Fibroblast of skin of back (primary cell): ENCODE measurements around the gene PYY. TPM values are rescaled to one million over a fixed set of nuclear protein-coding genes. Genes with fewer than 3 reads are reported as not detected.
"Not testable (repeated sequence)": the region's sequence is repeated elsewhere in the genome, so short reads cannot be mapped to it uniquely, and the experiment has no call there.

ENCODE experiments used
- DNase-seq: peaks from one replicate; pipeline ENCODE4 v3.0.0-alpha.2; 2013
- polyA plus RNA-seq, 2 experiments: library from polyadenylated mRNA; unstranded; fragments of 120-200 nt; gene quantifications; one replicate each; pipeline ENCODE4 v1.2.1, GENCODE V29; 2013; ENCODE audit not compliant: insufficient read length in 2 of 2

The PYY gene
- not detected for polyA plus RNA-seq (2013, experiment 1 of 2; ENCODE audit: insufficient read length)
- not detected for polyA plus RNA-seq (2013, experiment 2 of 2; ENCODE audit: insufficient read length)

DNA sequence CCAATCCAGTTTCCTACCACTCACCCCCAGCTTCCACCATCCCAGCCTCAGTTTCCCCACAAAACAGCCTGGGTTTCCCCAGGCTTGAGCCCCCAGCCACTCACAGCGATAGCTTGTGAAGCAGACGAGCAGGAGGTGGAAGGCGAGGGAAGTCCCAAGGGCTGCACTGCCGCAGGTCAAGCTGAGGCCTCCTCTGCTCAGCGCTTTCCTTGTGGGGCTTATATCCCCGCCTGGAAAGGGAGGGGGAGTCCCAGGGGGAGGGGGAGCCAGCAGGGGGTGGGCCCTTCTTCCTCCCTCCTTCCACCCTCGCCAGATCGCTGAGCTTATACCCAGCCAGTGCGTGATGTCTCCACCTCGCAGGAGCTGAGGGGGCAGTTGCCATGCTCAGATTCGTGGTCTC is at the start of gene PYY:
PYY (minus strand) TSS at position 195 of the 400 bp plus-strand sequence. CDS start 457 bp downstream, outside the sequence.
- DNase-seq: no peak

DNA sequence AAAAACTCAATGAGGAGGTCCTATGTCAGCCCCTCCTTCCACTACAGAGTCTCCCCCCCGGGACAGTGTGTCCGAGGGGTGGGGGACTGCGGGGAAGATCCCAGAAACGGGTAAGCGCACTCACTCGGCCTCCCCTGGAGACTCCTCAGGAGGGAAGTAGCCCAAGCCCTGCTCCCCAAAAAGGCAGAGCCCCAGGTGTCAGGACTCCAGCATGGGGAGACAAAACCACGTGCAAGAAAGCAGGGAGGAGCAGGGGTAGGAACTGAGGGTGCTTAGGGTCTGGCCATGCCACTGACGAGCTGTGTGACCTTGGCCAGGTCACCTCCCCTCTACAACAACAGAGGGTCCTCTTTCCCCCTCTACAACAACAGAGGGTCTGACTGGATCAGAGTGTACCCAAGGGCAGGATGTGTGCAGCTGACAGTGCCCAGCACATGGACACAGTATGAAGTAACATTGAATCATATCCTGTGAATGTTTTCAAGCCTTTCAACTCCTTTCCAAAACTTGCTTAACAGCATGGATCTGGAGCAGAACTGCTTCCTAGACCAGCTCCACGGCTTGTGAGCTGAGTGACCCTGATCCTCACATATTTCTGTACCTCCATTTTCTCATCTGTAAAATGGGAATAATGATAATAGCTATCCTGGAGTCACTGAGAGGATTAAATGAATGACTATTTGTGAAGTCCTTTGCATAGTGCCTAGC is 48.6 kb upstream of the PYY start:
- peak; percentile 79 for DNase-seq

GRCh38 chr17:44001461-44001920 is 47.8 kb upstream of the PYY start:
- DNase-seq: no peak

DNA sequence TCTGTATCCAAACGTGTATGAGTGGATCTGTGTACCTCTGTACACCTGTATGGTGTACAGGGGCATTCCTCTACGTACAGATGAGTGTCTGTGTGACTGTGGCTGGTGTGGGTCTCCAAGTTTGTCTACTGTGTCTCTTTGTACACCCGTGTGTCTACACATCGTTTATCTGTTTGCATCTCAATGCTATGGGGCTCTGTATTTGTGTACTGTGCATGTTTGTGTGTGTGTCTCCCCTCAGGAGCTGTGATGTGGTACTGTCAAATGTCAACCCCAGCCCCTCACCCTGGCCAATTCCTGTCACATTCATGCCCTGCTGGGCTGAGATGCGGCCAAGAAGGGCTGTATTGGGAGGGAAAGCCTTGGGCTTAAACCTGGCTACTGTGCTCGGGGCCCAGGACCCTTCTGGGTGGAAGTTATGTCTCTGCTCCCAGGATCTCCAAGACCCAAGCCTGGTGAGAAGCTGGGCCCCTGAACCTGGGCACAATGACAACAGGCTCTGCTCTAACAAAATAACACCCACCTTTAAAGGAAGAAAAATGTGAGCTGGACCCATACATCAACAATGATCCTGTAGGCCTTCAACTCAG is 47.2 kb upstream of the PYY start:
- DNase-seq: no peak

DNA sequence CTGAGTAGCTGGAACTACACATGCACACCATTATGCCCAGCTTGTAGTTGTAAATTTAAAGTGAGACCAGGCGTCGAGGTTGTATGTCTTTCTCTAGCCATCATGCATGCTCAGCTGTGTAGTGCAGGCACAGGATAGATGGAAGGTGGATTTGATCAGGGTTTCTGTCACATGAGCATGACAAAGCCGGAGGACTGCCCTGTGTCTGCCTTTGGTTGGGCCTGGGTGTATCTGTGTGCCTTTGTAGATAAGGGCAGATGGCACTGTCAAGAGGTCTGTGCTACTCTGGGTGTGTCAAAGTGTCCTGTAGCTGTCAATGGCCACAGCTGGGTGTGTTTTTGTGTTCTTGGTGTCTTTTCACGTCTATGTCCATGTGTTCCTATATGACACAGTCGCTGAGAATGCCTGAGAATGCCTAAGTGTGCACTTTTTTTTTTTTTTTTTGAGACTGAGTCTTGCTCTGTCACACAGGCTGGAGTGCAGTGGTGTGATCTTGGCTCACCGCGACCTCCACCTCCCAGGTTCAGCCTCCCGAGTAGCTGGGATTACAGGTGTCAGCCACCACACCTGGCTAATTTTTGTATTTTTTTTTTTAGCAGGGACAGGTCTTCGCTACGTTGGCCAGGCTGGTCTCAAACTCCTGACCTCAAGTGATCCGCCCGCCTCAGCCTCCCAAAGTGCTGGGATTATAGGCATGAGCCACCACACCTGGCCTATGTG is 46.6 kb upstream of the PYY start:
- peak; percentile 34 for DNase-seq

DNA sequence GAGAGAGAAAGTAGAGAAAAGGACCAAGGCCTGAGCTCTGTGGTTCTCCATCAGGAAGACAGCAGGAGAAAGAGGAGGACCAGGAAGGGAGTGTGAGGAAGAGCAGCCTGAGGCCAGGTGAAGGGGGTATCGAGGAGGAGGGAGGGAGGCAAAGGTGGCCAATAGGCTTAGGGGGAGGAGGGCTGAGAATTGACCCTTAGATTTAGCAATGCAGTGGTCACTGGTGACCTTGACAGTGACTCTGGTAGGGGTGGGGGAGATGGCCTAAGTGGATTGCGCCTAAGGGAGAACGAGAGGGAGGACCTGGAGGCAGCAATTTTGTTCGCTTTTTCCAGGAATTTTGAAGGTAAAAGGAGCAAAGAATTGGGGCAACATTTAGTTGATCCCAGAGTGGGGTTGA is 45.3 kb upstream of the PYY start:
- DNase-seq: no peak

DNA sequence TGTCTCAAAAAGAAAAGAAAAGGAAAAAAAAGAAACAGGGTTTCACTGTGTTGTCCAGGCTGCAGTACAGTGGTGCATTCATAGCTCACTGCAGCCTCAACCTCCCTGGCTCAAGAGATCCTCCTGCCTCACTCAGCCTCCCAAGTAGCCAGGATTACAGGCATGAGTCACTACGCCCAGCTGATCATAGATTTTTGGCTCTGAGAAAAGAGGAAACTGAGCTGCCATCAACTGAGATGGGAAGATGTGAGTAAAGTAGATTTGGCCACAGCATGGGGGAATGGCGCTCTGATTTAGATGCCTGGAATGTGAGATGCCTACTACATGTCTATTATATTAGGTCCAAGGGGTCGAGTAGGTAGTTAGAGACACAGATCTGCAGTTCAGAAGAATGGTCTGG is 44.8 kb upstream of the PYY start:
- peak; percentile 77 for DNase-seq

GRCh38 chr17:43997180-43997579 is 43.4 kb upstream of the PYY start:
- DNase-seq: not testable (repeated sequence)

DNA sequence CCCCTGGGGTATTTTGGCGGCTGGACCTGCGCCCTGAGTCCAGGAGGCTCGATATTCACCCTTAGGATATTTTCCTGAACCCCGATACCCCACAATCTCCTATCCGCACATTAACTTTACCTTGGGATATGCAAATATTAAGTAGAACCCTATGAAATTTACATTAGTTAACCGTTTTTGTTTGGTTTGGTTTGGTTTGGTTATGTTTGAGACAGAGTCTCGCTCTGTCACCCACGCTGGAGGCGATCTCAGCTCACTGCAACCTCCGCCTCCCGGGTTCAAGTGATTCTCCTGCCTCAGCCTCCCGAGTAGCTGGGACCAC is 41.4 kb upstream of the PYY start:
- no peak for DNase-seq

DNA sequence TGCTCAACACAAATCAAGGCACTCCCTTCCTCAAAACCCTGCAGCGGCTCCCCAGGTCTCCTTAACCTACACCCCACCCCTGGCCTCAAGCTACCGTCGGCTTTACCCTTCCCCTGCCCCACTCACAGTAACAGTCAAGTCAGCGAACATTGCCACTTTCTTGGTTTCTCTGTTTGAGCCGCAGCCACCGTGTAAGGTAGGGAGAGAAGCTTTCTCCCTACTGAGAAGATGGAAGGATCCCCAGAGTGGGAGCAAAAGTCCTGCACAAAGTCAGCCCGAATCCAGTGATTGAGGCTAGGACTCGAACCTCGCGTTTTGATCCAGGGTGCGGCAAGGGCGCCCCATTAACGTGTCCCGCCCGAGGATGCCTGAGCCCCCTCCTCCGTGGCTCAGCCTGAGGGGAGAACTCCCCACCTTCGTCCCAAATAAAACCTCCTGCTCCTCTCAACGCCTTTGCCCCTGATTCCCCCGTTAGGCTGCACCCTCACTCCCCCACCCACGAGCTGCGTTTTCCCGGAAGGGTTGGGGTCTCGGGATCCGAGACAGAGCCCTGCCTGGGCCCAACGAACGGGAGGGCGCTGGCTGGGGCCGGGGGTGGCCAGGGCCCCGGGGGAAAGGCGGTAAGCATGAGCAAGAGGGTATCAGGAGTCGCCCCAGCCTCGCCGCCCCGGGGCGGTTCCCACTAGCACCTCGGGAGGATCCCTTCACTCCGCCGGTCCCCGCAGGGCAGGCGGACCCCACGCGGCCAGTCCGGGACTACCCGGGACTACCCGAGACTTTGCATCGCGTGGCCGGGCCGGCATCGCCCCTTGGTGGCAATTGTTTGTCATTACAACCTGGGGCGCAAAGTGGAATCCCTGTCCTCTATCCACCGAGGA is 40.8 kb upstream of the PYY start:
- DNase-seq: peak; percentile 60

DNA sequence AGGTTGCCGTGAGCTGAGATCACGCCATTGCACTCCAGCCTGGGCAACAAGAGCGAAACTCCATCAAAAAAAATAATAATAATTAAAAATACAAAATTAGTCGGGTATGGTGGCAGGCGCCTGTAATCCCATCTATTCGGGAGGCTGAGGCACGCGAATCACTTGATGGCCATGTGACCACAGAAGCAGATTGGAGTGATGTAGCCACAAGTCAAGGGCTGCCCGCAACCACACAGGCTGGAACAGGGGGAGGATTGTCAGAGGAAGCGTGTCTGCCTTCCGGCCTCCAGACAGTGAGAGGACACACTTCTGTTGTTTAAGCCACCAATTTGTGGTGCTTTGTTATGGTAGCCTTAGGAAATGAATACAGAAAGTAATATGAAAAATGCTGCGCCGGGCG is 38.9 kb upstream of the PYY start:
- no peak for DNase-seq

- no peak for DNase-seq
These were observed 34.6 kb upstream of the PYY start for GRCh38 chr17:43988301-43988700.

GRCh38 chr17:43987131-43988021 is 33.6 kb upstream of the PYY start:
- no peak for DNase-seq

DNA sequence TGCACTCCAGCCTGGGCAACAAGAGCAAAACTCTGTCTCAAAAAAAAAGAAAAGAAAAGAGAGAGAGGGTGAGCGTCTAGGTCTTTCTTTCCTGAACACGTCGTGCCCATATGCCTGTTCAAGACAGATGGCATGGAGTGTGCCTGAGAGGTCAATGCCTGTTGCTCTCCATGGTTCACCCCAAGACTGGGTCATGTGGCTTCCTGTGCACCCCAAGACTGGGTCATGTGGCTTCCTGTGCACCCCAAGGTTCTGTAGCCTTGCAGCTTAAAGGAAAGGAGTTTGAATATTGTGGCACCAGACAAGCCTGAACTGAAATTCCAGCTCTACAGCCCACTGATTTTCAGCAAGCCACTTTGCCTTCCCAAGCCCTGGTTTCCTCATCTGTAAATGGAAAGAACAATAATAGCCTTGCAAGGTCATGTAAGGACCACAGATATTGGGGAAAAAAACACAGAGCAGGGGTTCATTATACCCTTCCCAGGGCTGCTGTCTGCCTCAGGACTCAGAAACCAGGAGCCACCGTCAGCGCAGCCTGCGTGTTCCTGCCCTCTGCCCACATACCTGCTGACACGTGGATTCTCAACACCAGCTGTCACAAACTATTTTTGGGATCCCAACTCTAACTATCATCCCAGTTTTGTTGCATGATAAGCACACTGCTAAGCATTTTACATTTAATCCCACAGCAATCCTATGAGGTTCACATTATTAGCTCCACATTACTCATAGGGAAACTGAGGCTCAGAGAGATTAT is 32.7 kb upstream of the PYY start:
- DNase-seq: no peak

DNA sequence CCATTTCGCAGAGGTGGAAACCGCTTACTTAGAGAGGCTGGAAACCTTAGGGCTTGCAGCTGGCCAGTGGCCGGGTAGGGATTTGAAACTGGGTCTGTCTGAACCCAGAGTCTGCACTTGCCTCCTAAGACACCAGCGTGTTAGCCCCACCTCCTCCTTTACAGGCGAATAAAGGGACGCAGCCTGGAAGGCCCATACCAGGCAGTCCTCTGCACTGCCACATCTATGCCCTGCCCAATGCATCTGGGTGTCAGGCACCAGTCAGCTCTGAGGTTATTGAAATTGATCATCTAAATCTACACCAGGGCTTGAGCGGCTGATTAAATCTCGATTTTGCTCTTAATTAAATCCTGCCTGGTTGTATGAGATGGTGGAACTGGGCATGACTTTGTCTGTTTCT is 30.8 kb upstream of the PYY start:
- no peak for DNase-seq

- no peak for DNase-seq
These were observed 30.0 kb upstream of the PYY start for GRCh38 chr17:43983515-43984411.

GRCh38 chr17:43983196-43983514 is 29.4 kb upstream of the PYY start:
- no peak for DNase-seq

DNA sequence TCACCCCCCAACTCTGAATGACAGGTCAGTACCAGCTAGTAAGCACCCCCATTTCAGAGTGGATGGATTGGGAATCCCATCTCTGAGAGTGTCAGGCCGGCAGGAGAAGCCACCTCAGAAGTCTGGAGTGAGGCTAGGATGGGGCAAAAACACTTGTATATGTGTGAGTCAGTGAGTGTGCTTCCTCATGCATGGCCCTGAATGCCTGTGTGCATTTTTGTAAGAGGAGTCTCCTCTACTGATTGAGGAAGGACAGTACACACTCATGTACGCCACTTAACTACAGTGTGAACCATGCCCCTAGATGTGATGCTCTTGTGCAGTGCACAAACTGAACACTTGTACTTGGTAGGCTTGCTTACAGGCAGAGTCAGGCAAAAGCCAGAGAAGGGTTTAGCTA is 28.4 kb upstream of the PYY start:
- no peak for DNase-seq

GRCh38 chr17:43979671-43980070 is 25.9 kb upstream of the PYY start:
- DNase-seq: no peak

DNA sequence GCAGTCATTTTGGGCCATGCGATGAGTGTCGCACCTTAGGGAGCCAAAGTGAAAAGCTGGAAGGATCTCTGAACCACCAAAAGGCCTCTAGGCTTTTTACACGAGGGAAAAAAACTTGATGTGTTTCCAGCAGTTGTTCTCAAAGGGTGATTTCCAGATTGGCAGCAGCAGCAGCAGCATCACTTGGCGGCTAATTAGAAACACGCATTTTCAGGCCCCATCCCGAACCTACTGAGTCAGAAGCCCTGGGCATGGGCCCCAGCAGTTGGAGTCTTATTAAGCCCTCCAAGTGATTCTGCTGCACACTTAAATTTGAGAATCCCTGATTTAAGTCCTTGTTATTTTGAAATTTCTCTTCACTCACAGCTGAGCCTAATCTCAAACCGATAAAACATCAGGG is 25.3 kb upstream of the PYY start:
- no peak for DNase-seq
